H1 (cell line): ENCODE measurements around the gene CERS1.

ENCODE experiments used
- ATF2 ChIP-seq: IDR thresholded peaks from 2 replicates; pipeline ENCODE4 v1.6.1; 2012; ENCODE audit warnings: low read length, inconsistent platforms
- CREB1 ChIP-seq: IDR thresholded peaks from 2 replicates; pipeline ENCODE4 v1.6.1; 2012; ENCODE audit warnings: inconsistent platforms
- CTCF ChIP-seq, 3 experiments: IDR thresholded peaks; 1 replicate in 2 of 3; 2 replicates in 1 of 3; pipeline versions ENCODE4 v1.5.1 to v1.6.1; 2011; ENCODE audit warnings: low read length in 3 of 3, mild to moderate bottlenecking in 3 of 3, inconsistent platforms in 2 of 3, low read depth in 1 of 3, moderate library complexity in 1 of 3; ENCODE audit not compliant: insufficient read depth in 1 of 3; ENCODE audit errors: control extremely low read depth in 1 of 3
- EZH2 ChIP-seq: fragments of 200-600 bp; sonication (generic); IDR thresholded peaks from 2 replicates; pipeline ENCODE4 v1.7.1; 2012; ENCODE audit warnings: low read depth, mild to moderate bottlenecking, moderate library complexity, low read length, inconsistent platforms; ENCODE audit not compliant: severe bottlenecking
- KDM1A ChIP-seq: fragments of 200-600, 300-600 bp; sonication (generic); IDR thresholded peaks from 2 replicates; pipeline ENCODE4 v1.7.1; 2016; ENCODE audit warnings: mild to moderate bottlenecking, low read length, borderline replicate concordance
- MAFK ChIP-seq: IDR thresholded peaks from 2 replicates; pipeline ENCODE4 v1.6.1; 2012; ENCODE audit warnings: low read depth, mild to moderate bottlenecking, improper control_type of control experiment, low read length
- NRF1 ChIP-seq: IDR thresholded peaks from 2 replicates; pipeline ENCODE4 v1.6.1; 2011; ENCODE audit warnings: mild to moderate bottlenecking, low read depth, low read length, improper control_type of control experiment
- POLR2A ChIP-seq, 2 experiments: IDR thresholded peaks; 1 replicate in 1 of 2; 2 replicates in 1 of 2; pipeline ENCODE4 v1.6.1; 2011; ENCODE audit warnings: low read depth in 2 of 2, low read length in 2 of 2, mild to moderate bottlenecking in 2 of 2; ENCODE audit errors: control extremely low read depth in 1 of 2
- RNF2 ChIP-seq: fragments of 200-900, 300-1000 bp; sonication (generic); IDR thresholded peaks from 2 replicates; pipeline ENCODE4 v1.7.1; 2016; ENCODE audit warnings: borderline replicate concordance, low read depth, mild to moderate bottlenecking, antibody characterized with exemption, low read length; ENCODE audit not compliant: poor library complexity, severe bottlenecking; ENCODE audit errors: missing control alignments
- SUZ12 ChIP-seq: fragments of 200-600 bp; sonication (generic); IDR thresholded peaks from 2 replicates; pipeline ENCODE4 v1.6.1; 2012; ENCODE audit warnings: mild to moderate bottlenecking, inconsistent platforms, low read length, moderate library complexity, mixed read lengths
- TAF1 ChIP-seq: IDR thresholded peaks from 2 replicates; pipeline ENCODE4 v1.6.1; 2011; ENCODE audit warnings: mild to moderate bottlenecking, low read depth, low read length
- TEAD4 ChIP-seq: IDR thresholded peaks from 2 replicates; pipeline ENCODE4 v1.6.1; 2012; ENCODE audit warnings: low read depth, low read length, inconsistent platforms, mixed read lengths
- YY1 ChIP-seq: IDR thresholded peaks from 2 replicates; pipeline ENCODE4 v1.6.1; 2011; ENCODE audit warnings: low read depth, mild to moderate bottlenecking, low read length

GRCh38 chr19:18893587-18894253, 2.2 kb downstream of the CERS1 start:
- TF ChIP-seq TEAD4 (no peak), EZH2 (no peak), YY1 (no peak), SUZ12 (no peak), CTCF (IDR thresholded peaks at IDR 0.05; ENCODE audit: control extremely low read depth in 1 of 3, insufficient read depth in 1 of 3, low read depth in 1 of 3, low read length in 3 of 3) (no peak), RNF2 (no peak), POLR2A (IDR thresholded peaks at IDR 0.05; ENCODE audit: control extremely low read depth in 1 of 2, low read depth in 2 of 2, low read length in 2 of 2) (no peak), CREB1 (no peak), MAFK (no peak), TAF1 (no peak), ATF2 (no peak), KDM1A (no peak), NRF1 (no peak)
